SJSA1 (cell line): ENCODE measurements around the gene GSK3B. TPM values are rescaled to one million over a fixed set of nuclear protein-coding genes. Genes with fewer than 3 reads are reported as not detected.
"Not testable (repeated sequence)": the region's sequence is repeated elsewhere in the genome, so short reads cannot be mapped to it uniquely, and the experiment has no call there.

Experiments used
- DNase-seq, 2 experiments: peaks; one replicate each; pipeline ENCODE4 v3.0.0-alpha.2; 2015 to 2020; ENCODE audit warnings: low spot score in 2 of 2, low read depth in 1 of 2
- H3K27ac ChIP-seq: fragments of 250-450 bp; sonication (Bioruptor Pico); 2 replicates; pipeline ENCODE4 v1.5.1; 2020; ENCODE audit warnings: mild to moderate bottlenecking, moderate library complexity
- H3K27me3 ChIP-seq: fragments of 250-450 bp; sonication (Bioruptor Pico); replicated peaks from 2 replicates; pipeline ENCODE4 v1.5.1; 2020; ENCODE audit warnings: mild to moderate bottlenecking, moderate library complexity
- H3K36me3 ChIP-seq: fragments of 250-450 bp; sonication (Bioruptor Pico); 2 replicates; pipeline ENCODE4 v1.5.1; 2020; ENCODE audit warnings: mild to moderate bottlenecking
- H3K4me1 ChIP-seq: fragments of 250-450 bp; sonication (Bioruptor Pico); replicated peaks from 2 replicates; pipeline ENCODE4 v1.6.1; 2021; ENCODE audit warnings: mild to moderate bottlenecking
- H3K4me3 ChIP-seq: fragments of 250-450 bp; sonication (Bioruptor Pico); 2 replicates; pipeline ENCODE4 v1.5.1; 2020; ENCODE audit warnings: mild to moderate bottlenecking
- H3K9me3 ChIP-seq: fragments of 250-450 bp; sonication (Bioruptor Pico); replicated peaks from 2 replicates; pipeline ENCODE4 v1.5.1; 2020; ENCODE audit warnings: mild to moderate bottlenecking
- total RNA-seq: library from RNA; depleted of rRNA; stranded (reverse); fragments of >200 nt; shearing (Covaris generic); gene quantifications from 2 replicates; pipeline ENCODE4 v1.2.3, GENCODE V29; 2014

Gene GSK3B
- total RNA-seq, 1 experiment from 2014 or later, result 45.5 TPM

- no peaks in the 10 kb centered on the region for H3K9me3 ChIP-seq
- H3K36me3 ChIP-seq, result peaks cover 6% of the 10 kb centered on the region; the same call in 1 of the 2 replicates
- no peak for DNase-seq
- H3K4me3 ChIP-seq, result no peak overlapping the region
- no peak overlapping the region for H3K27ac ChIP-seq
- no peaks in the 10 kb centered on the region for H3K27me3 ChIP-seq
- no peaks in the 10 kb centered on the region for H3K4me1 ChIP-seq
Measured at GRCh38 chr3:120059081-120059864, 35.0 kb downstream of the GSK3B start.

- no peaks in the 10 kb centered on the region for H3K4me1 ChIP-seq
- DNase-seq, result no peak
Measured at GRCh38 chr3:120057626-120058025, 36.6 kb downstream of the GSK3B start.

GRCh38 chr3:120057029-120057428 lies 37.2 kb downstream of the GSK3B start:
- Histone ChIP-seq H3K9me3 (no peaks in the 10 kb centered on the region), H3K27ac (no peak overlapping the region), H3K4me1 (no peaks in the 10 kb centered on the region), H3K4me3 (no peak overlapping the region), H3K27me3 (no peaks in the 10 kb centered on the region), H3K36me3 (peaks cover 12% of the 10 kb centered on the region)
- DNase-seq, result no peak

More at GRCh38 chr3:120057626-120058025, 36.6 kb downstream of the GSK3B start:
- Histone ChIP-seq H3K36me3 (peaks cover 12% of the 10 kb centered on the region), H3K4me3 (no peak overlapping the region), H3K27me3 (no peaks in the 10 kb centered on the region), H3K27ac (no peak overlapping the region), H3K9me3 (no peaks in the 10 kb centered on the region)

GRCh38 chr3:120053647-120054046 lies 40.6 kb downstream of the GSK3B start:
- not testable (repeated sequence) for H3K27ac ChIP-seq, DNase-seq, H3K4me3 ChIP-seq, H3K9me3 ChIP-seq, H3K4me1 ChIP-seq, H3K27me3 ChIP-seq
- H3K36me3 ChIP-seq, result peaks cover 12% of the 10 kb centered on the region

- no peak overlapping the region for H3K27ac ChIP-seq
- peaks cover 7% of the 10 kb centered on the region for H3K4me1 ChIP-seq
- H3K36me3 ChIP-seq, result peaks cover 13% of the 10 kb centered on the region
- H3K4me3 ChIP-seq, result no peak overlapping the region
- DNase-seq, result no peak
- no peaks in the 10 kb centered on the region for H3K27me3 ChIP-seq
- H3K9me3 ChIP-seq, result no peaks in the 10 kb centered on the region
Measured at GRCh38 chr3:120052677-120053076, 41.6 kb downstream of the GSK3B start.

- Histone ChIP-seq H3K9me3 (no peaks in the 10 kb centered on the region), H3K4me1 (peaks cover 7% of the 10 kb centered on the region), H3K4me3 (no peak overlapping the region), H3K27ac (no peak overlapping the region), H3K36me3 (peaks cover 16% of the 10 kb centered on the region), H3K27me3 (no peaks in the 10 kb centered on the region)
- DNase-seq, result no peak
Measured at GRCh38 chr3:120052225-120052624, 42.0 kb downstream of the GSK3B start.

- DNase-seq, H3K4me1 ChIP-seq, H3K27me3 ChIP-seq, H3K4me3 ChIP-seq, H3K9me3 ChIP-seq, H3K27ac ChIP-seq: not testable (repeated sequence)
- peaks cover 16% of the 10 kb centered on the region for H3K36me3 ChIP-seq
Measured at GRCh38 chr3:120051570-120051969, 42.7 kb downstream of the GSK3B start.

GRCh38 chr3:120049881-120050539 lies 44.2 kb downstream of the GSK3B start:
- Histone ChIP-seq H3K9me3 (peaks cover 11% of the 10 kb centered on the region), H3K36me3 (peaks cover 18% of the 10 kb centered on the region), H3K4me1 (peaks cover 7% of the 10 kb centered on the region), H3K27ac (no peak overlapping the region), H3K4me3 (no peak overlapping the region), H3K27me3 (no peaks in the 10 kb centered on the region)
- no peak for DNase-seq

- Histone ChIP-seq H3K27me3 (no peaks in the 10 kb centered on the region), H3K4me3 (no peak overlapping the region), H3K4me1 (peaks cover 7% of the 10 kb centered on the region), H3K9me3 (peaks cover 15% of the 10 kb centered on the region), H3K27ac (no peak overlapping the region), H3K36me3 (peaks cover 14% of the 10 kb centered on the region)
- DNase-seq, result no peak
Measured at GRCh38 chr3:120049072-120049471, 45.2 kb downstream of the GSK3B start.

- Histone ChIP-seq H3K36me3 (0 out of 2 replicates have a peak, but pooled peaks cover 8% of the 10 kb centered on the region), H3K4me1 (peaks cover 7% of the 10 kb centered on the region), H3K4me3 (no peak overlapping the region), H3K27me3 (no peaks in the 10 kb centered on the region), H3K27ac (no peak overlapping the region), H3K9me3 (peaks cover 18% of the 10 kb centered on the region)
- no peak for DNase-seq
Measured at GRCh38 chr3:120048355-120049041, 45.7 kb downstream of the GSK3B start.

GRCh38 chr3:120047686-120048085 lies 46.6 kb downstream of the GSK3B start:
- peaks cover 7% of the 10 kb centered on the region for H3K4me1 ChIP-seq
- H3K36me3 ChIP-seq, result 0 out of 2 replicates have a peak, but pooled peaks cover 8% of the 10 kb centered on the region
- H3K9me3 ChIP-seq, result peaks cover 18% of the 10 kb centered on the region
- no peaks in the 10 kb centered on the region for H3K27me3 ChIP-seq
- no peak overlapping the region for H3K4me3 ChIP-seq
- no peak for DNase-seq
- no peak overlapping the region for H3K27ac ChIP-seq

GRCh38 chr3:120040813-120041377 lies 53.4 kb downstream of the GSK3B start:
- no peak overlapping the region for H3K27ac ChIP-seq
- H3K9me3 ChIP-seq, result peaks cover 25% of the 10 kb centered on the region
- no peaks in the 10 kb centered on the region for H3K27me3 ChIP-seq
- H3K4me1 ChIP-seq, result no peaks in the 10 kb centered on the region
- peaks cover 25% of the 10 kb centered on the region for H3K36me3 ChIP-seq
- DNase-seq, result no peak
- no peak overlapping the region for H3K4me3 ChIP-seq

- no peak for DNase-seq
- no peaks in the 10 kb centered on the region for H3K27me3 ChIP-seq
Measured at GRCh38 chr3:120039642-120040610, 54.3 kb downstream of the GSK3B start.

More at GRCh38 chr3:120039642-120040610, 54.3 kb downstream of the GSK3B start:
- peaks cover 16% of the 10 kb centered on the region for H3K9me3 ChIP-seq
- no peak overlapping the region for H3K27ac ChIP-seq
- H3K4me3 ChIP-seq, result no peak overlapping the region
- no peaks in the 10 kb centered on the region for H3K4me1 ChIP-seq
- H3K36me3 ChIP-seq, result peaks cover 23% of the 10 kb centered on the region
